Mesendoderm (in vitro differentiated cells): ENCODE data around the gene COL11A2.

Experiments
- DNase-seq: peaks from one replicate; pipeline ENCODE4 v3.0.0; 2013
- H2AK5ac ChIP-seq: 2 replicates; pipeline ENCODE4 v1.6.1; 2013; ENCODE audit warnings: low read length, inconsistent platforms
- H2BK120ac ChIP-seq: 2 replicates; pipeline ENCODE4 v1.6.1; 2013; ENCODE audit warnings: low read depth, mild to moderate bottlenecking, low read length, moderate library complexity, mixed read lengths
- H2BK15ac ChIP-seq: replicated peaks from 2 replicates; pipeline ENCODE4 v1.6.1; 2013; ENCODE audit warnings: low read depth, mild to moderate bottlenecking, moderate library complexity
- H2BK5ac ChIP-seq: 2 replicates; pipeline ENCODE4 v1.6.1; 2013; ENCODE audit warnings: low read length, inconsistent platforms
- H3K18ac ChIP-seq: 2 replicates; pipeline ENCODE4 v1.6.1; 2013; ENCODE audit warnings: mild to moderate bottlenecking, low read length, mixed read lengths
- H3K23ac ChIP-seq: one replicate; pipeline ENCODE4 v1.6.1; 2013; ENCODE audit warnings: low read length
- H3K27ac ChIP-seq: 2 replicates; pipeline ENCODE4 v1.5.1; 2013; ENCODE audit warnings: low read depth, mild to moderate bottlenecking, inconsistent platforms, low read length, moderate library complexity
- H3K27me3 ChIP-seq: 2 replicates; pipeline ENCODE4 v1.6.1; 2013; ENCODE audit warnings: low read length, control low read depth, mild to moderate bottlenecking, inconsistent platforms; ENCODE audit not compliant: insufficient read depth, poor library complexity
- H3K36me3 ChIP-seq: 2 replicates; pipeline ENCODE4 v1.6.1; 2013; ENCODE audit warnings: low read length, inconsistent platforms; ENCODE audit not compliant: control insufficient read depth, insufficient read depth
- H3K4ac ChIP-seq: one replicate; pipeline ENCODE4 v1.6.1; 2013; ENCODE audit warnings: low read depth, mild to moderate bottlenecking, low read length, moderate library complexity
- H3K4me1 ChIP-seq: 2 replicates; pipeline ENCODE4 v1.6.1; 2013; ENCODE audit warnings: low read depth, low read length, inconsistent platforms; ENCODE audit not compliant: control insufficient read depth
- H3K4me2 ChIP-seq: 2 replicates; pipeline ENCODE4 v1.6.1; 2013; ENCODE audit warnings: low read length
- H3K4me3 ChIP-seq: 2 replicates; pipeline ENCODE4 v1.5.1; 2013; ENCODE audit warnings: mild to moderate bottlenecking, low read length
- H3K56ac ChIP-seq: one replicate; pipeline ENCODE4 v1.6.1; 2013; ENCODE audit warnings: low read length
- H3K79me1 ChIP-seq: 2 replicates; pipeline ENCODE4 v1.6.1; 2013; ENCODE audit warnings: low read length, inconsistent platforms
- H3K79me2 ChIP-seq: 2 replicates; pipeline ENCODE4 v1.6.1; 2013; ENCODE audit warnings: mild to moderate bottlenecking, low read length; ENCODE audit not compliant: control insufficient read depth, insufficient read depth
- H3K9ac ChIP-seq: 2 replicates; pipeline ENCODE4 v1.6.1; 2013; ENCODE audit warnings: low read length, inconsistent platforms
- H4K5ac ChIP-seq: one replicate; pipeline ENCODE4 v1.6.1; 2013; ENCODE audit warnings: low read length
- H4K8ac ChIP-seq: one replicate; pipeline ENCODE4 v1.6.1; 2013; ENCODE audit warnings: low read depth, mild to moderate bottlenecking, control low read depth, low read length, moderate library complexity
- WGBS: extraction: QIAGEN DNeasy Blood & Tissue Kit; methylation state at CpG from one replicate; pipeline ENCODE4 v1.1.7; 2013; ENCODE audit warnings: low lambda C conversion rate, missing lambda C conversion rate; ENCODE audit not compliant: insufficient coverage; ENCODE audit errors: extremely low coverage; 5-methylcytosine and 5-hydroxymethylcytosine counted together

COL11A2 gene

DNA sequence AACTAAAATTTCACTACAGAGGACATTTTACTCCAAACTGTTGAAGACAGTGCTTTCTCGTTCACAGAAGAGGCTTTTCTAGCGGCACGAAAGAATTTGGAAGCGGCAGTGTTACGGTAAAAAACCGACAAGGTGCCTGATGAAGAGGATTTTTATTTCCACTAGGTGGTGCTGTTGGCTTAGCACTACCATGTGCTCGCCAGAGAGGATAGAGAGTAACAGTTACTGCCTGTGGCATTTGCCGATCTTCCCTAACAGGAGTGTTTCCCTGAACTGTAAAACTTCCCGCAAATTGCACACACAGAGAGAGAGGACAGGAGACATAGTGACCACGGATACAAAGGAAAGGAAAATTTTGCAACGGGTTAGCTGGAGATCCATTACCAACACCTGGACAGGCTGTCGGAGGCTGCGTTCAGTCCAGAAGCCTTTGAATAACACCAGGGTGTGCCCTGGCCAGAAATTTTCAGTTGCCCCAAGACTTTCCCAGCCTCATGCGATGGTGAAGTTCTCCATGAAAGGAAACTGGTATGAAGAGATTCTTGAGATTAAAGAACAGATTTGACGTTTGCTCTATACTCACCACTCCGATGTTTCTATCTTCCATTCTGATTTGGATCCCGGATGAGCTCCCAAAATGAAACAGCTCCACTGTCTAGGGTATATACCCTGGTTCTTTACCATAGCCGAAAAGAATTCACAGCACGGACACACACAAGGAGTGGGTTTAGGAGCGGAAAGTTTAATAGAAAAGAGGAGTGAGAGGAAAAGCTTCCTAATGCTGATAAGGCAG, 68.3 kb downstream of the COL11A2 start:
- Histone ChIP-seq H3K9ac (no peak overlapping the region), H3K4me3 (no peak overlapping the region), H3K27ac (no peak overlapping the region), H2BK120ac (no peak overlapping the region), H3K4me2 (no peak overlapping the region), H3K18ac (no peak overlapping the region), H3K4me1 (no peaks in the 10 kb centered on the region), H2BK15ac (no peak overlapping the region), H3K79me1 (peaks cover 5% of the 10 kb centered on the region), H3K56ac (no peak overlapping the region), H3K27me3 (no peaks in the 10 kb centered on the region), H3K36me3 (no peaks in the 10 kb centered on the region), H4K8ac (no peak overlapping the region), H3K79me2 (peaks cover 29% of the 10 kb centered on the region), H3K4ac (no peak overlapping the region), H4K5ac (no peak overlapping the region), H2AK5ac (no peak overlapping the region), H3K23ac (no peak overlapping the region), H2BK5ac (no peak overlapping the region)
- DNase-seq = peak; percentile 56
- no CpG with 5 or more reads among the region's 20 CpGs for WGBS

GRCh38 chr6:33123181-33123580, 69.1 kb downstream of the COL11A2 start:
- Histone ChIP-seq H3K27me3 (no peaks in the 10 kb centered on the region), H3K4me3 (peak overlapping the region; percentile 17), H4K8ac (no peak overlapping the region), H3K4me2 (no peak overlapping the region), H3K4ac (no peak overlapping the region), H3K79me1 (peaks cover 5% of the 10 kb centered on the region), H3K79me2 (peaks cover 29% of the 10 kb centered on the region), H2AK5ac (no peak overlapping the region), H3K27ac (no peak overlapping the region), H2BK5ac (no peak overlapping the region), H3K9ac (no peak overlapping the region), H4K5ac (no peak overlapping the region), H3K56ac (no peak overlapping the region), H2BK15ac (no peak overlapping the region), H3K18ac (no peak overlapping the region), H2BK120ac (no peak overlapping the region), H3K36me3 (no peaks in the 10 kb centered on the region), H3K23ac (no peak overlapping the region), H3K4me1 (no peaks in the 10 kb centered on the region)
- DNase-seq = no peak
- WGBS = no CpG with 5 or more reads among the region's 6 CpGs

- Histone ChIP-seq H3K79me1 (peaks cover 5% of the 10 kb centered on the region), H3K9ac (no peak overlapping the region), H3K23ac (no peak overlapping the region), H3K27me3 (no peaks in the 10 kb centered on the region), H2BK120ac (no peak overlapping the region), H2AK5ac (no peak overlapping the region), H2BK15ac (no peak overlapping the region), H3K56ac (no peak overlapping the region), H4K5ac (no peak overlapping the region), H3K4me3 (no peak overlapping the region), H3K4me2 (no peak overlapping the region), H3K36me3 (no peaks in the 10 kb centered on the region), H3K4me1 (no peaks in the 10 kb centered on the region), H3K79me2 (peaks cover 27% of the 10 kb centered on the region), H3K27ac (no peak overlapping the region), H3K4ac (no peak overlapping the region), H3K18ac (no peak overlapping the region), H4K8ac (no peak overlapping the region), H2BK5ac (no peak overlapping the region)
- WGBS = no CpG with 5 or more reads among the region's 3 CpGs
- DNase-seq = no peak
These were observed 72.3 kb downstream of the COL11A2 start for GRCh38 chr6:33120001-33120400.

DNA sequence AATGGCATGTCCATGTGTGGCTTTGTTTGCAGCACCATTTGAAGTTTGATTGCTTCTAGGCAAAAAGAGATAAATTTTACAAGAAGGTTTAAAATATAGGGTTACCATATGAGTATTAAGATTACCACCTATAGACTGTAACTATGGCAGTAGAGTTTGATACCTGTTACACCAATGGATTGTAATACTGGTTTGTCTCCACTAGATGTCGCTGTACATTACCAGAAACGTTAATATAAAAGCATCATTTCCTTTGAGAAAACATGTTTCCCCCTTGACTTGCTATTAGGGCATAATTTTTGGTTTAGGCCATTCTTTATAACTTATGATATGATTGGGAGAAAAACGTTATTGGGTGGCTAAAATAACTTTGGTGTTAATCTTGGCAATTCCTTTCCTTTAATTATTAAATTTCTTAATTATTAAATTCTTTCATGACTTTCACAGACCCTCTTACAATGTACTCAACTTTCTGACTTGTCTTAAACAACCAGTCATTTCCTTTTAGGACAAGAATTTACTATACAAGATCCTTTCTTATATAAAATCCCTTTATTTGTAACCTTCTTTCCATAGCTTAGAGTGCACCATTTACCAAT, 73.6 kb downstream of the COL11A2 start:
- Histone ChIP-seq H3K79me2 (peaks cover 26% of the 10 kb centered on the region), H3K4me3 (no peak overlapping the region), H3K9ac (peak overlapping the region; percentile 42), H3K4ac (no peak overlapping the region), H3K23ac (no peak overlapping the region), H3K36me3 (no peaks in the 10 kb centered on the region), H3K27me3 (no peaks in the 10 kb centered on the region), H4K5ac (no peak overlapping the region), H2BK15ac (no peak overlapping the region), H3K27ac (no peak overlapping the region), H3K18ac (no peak overlapping the region), H3K79me1 (peaks cover 5% of the 10 kb centered on the region), H3K4me1 (no peaks in the 10 kb centered on the region), H2AK5ac (no peak overlapping the region), H3K56ac (peak overlapping the region; percentile 50), H4K8ac (no peak overlapping the region), H2BK120ac (no peak overlapping the region), H2BK5ac (no peak overlapping the region), H3K4me2 (peak overlapping the region; percentile 25)
- DNase-seq = peak; percentile 71
- WGBS = no CpG with 5 or more reads among the region's 3 CpGs

DNA sequence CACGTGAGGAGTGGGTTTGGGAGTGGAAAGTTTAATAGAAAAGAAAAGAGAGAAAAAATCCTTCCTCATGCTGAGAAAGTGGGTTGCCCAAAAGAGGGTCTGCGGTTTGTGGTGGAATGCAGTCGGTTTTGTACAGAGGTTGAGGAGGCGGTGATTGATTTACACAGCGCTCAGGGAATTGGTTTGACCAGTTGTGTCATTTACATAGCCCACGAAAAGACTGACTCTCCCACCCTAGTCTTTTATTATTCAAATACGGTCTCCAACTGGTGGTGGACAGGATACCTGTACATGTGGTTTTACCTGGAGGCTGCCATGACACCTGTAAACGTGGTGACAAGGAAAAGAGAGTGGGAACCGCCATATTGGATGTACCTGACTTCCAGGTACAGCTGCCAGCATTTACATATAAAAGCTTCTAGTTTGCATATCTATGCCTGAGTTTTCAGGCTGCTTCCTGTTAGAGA, 74.4 kb downstream of the COL11A2 start:
- no peaks in the 10 kb centered on the region for H3K79me1 ChIP-seq
- H3K27ac ChIP-seq = peak overlapping the region; percentile 42
- peaks cover 23% of the 10 kb centered on the region for H3K79me2 ChIP-seq
- no peak overlapping the region for H2BK5ac ChIP-seq
- no peak overlapping the region for H3K4ac ChIP-seq
- WGBS = no CpG with 5 or more reads among the region's 9 CpGs
- no peak overlapping the region for H4K8ac ChIP-seq
- no peak overlapping the region for H2BK15ac ChIP-seq
- H3K4me2 ChIP-seq = peak overlapping the region; percentile 87
- no peaks in the 10 kb centered on the region for H3K36me3 ChIP-seq
- H3K4me3 ChIP-seq = peak overlapping the region; percentile 55
- H2AK5ac ChIP-seq = no peak overlapping the region
- peak overlapping the region; percentile 86 for H3K56ac ChIP-seq
- H4K5ac ChIP-seq = peak overlapping the region; percentile 33
- DNase-seq = peak; percentile 69
- peak overlapping the region; percentile 77 for H3K9ac ChIP-seq
- no peak overlapping the region for H3K23ac ChIP-seq
- H2BK120ac ChIP-seq = no peak overlapping the region
- H3K27me3 ChIP-seq = no peaks in the 10 kb centered on the region
- H3K4me1 ChIP-seq = no peaks in the 10 kb centered on the region
- peak overlapping the region; percentile 13 for H3K18ac ChIP-seq
